Activated CD8-positive, alpha-beta T cell treated with anti-CD3 and anti-CD28 coated beads, Interleukin-2, amount 10 ng/mL, durations not matched to agents 7 days and 5 days (primary cell): ENCODE data around the gene MOB1A. TPM values are rescaled to one million over a fixed set of nuclear protein-coding genes. Genes with fewer than 3 reads are reported as not detected.
"Not testable (repeated sequence)": the region's sequence is repeated elsewhere in the genome, so short reads cannot be mapped to it uniquely, and the experiment has no call there.

Experiments
- ATAC-seq: fragments of 150-1000 bp; cut with Tn5 transposase; one replicate; pipeline ENCODE4 v1.10.0; 2021; ENCODE audit warnings: moderate library complexity
- CTCF ChIA-PET: fragments of 350-600 bp; sonication (Branson Sonifier 250); formaldehyde crosslinking; loops from one replicate; lab custom pipeline; 2021; ENCODE audit warnings: antibody characterized with exemption; lab: Charles Lee
- POLR2A ChIA-PET: fragments of 350-600 bp; sonication (Branson Sonifier 250); formaldehyde crosslinking; loops from one replicate; lab custom pipeline; 2021; ENCODE audit warnings: antibody characterized with exemption; lab: Charles Lee
- DNase-seq: peaks from one replicate; pipeline ENCODE4 v3.0.0-alpha.2; 2020
- H3K27ac Mint-ChIP-seq: one replicate; pipeline ENCODE4 v1.8.0; 2021; ENCODE audit warnings: mild to moderate bottlenecking, mixed read lengths
- H3K27me3 Mint-ChIP-seq: one replicate; pipeline ENCODE4 v1.8.0; 2021; ENCODE audit warnings: low read depth, mixed read lengths
- H3K36me3 Mint-ChIP-seq: one replicate; pipeline ENCODE4 v1.8.0; 2021; ENCODE audit warnings: low read depth, mixed read lengths
- H3K4me1 Mint-ChIP-seq: one replicate; pipeline ENCODE4 v1.8.0; 2021; ENCODE audit warnings: low read depth, mixed read lengths
- H3K4me3 Mint-ChIP-seq: one replicate; pipeline ENCODE4 v1.8.0; 2021; ENCODE audit warnings: mild to moderate bottlenecking, mixed read lengths
- H3K9me3 Mint-ChIP-seq: one replicate; pipeline ENCODE4 v1.8.0; 2022; ENCODE audit warnings: mixed read lengths; ENCODE audit not compliant: insufficient read depth
- total RNA-seq, 2 experiments: library from RNA; stranded (reverse); gene quantifications; one replicate each; pipeline ENCODE4 v1.2.3, GENCODE V29; 2021

The MOB1A gene
- total RNA-seq, 2 experiments from 2014 or later: 191 to 208 TPM

DNA sequence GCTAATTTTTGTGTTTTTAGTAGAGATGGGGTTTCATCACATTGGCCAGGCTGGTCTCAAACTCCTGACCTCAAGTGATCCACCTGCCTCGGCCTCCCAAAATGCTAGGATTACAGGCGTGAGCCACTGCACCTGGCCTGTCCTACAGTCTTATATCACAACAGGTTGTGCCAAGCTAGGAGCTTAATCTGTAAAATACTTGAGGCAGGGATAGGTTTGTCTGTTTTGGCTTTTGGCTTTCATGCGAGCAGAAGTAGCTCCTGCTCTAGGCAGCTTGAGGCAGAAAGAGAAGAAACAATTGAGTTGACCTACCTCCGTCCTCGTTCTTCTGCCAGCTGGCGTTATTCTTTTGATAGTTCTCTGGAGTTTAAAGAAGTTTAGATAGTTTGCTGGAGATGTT lies 37.1 kb upstream of the MOB1A start:
- not testable (repeated sequence) for H3K9me3 Mint-ChIP-seq, H3K4me1 Mint-ChIP-seq, ATAC-seq, H3K27ac Mint-ChIP-seq, DNase-seq, H3K4me3 Mint-ChIP-seq, H3K27me3 Mint-ChIP-seq
- ChIA-PET POLR2A (interaction anchor here (0.9 to 1.1 kb wide), 2 partner anchors 9 to 37 kb away, joined by 3 to 4 read pairs; partner anchors contain the start of gene MOB1A), CTCF (interaction anchor here (1.0 to 2.3 kb wide), 5 partner anchors 10 to 393 kb away, joined by 3 to 9 read pairs (median 4); partner anchors contain the start of gene MTHFD2)
- peaks cover 58% of the 10 kb centered on the region for H3K36me3 Mint-ChIP-seq

DNA sequence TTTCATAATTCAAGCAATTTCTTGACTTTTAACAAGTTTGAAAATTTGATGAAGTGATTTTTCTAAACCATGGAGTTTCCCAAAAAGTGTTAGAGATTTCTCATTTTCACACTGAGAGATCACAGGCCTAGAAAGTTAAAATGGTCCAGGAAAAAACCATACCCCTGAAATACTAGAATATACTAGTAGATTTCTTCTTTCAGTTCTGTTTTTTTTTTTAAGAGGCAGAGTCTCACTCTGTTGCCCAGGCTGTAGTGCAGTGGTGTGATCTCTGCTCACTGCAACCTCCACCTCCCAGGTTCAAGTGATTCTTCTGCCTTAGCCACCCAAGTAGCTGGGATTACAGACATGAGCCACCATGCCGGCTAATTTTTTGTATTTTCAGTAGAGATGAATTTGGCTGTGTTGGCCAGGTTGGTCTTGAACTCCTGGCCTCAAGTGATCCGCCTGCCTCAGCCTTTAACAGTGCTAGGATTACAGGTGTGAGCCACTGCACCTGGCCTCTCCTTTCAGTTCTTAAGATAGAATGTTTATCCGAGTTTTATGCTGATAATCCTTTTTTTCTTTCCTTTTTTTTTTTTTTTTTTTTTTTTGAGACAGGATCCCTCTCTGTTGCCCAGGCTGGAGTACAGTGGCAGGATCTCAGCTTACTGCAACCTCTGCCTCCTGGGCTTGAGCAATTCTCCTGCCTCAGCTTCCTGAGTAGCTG lies 34.2 kb upstream of the MOB1A start:
- peaks cover 14% of the 10 kb centered on the region for H3K4me1 Mint-ChIP-seq
- no peak overlapping the region for H3K27ac Mint-ChIP-seq
- ATAC-seq: no peak
- H3K27me3 Mint-ChIP-seq: no peaks in the 10 kb centered on the region
- no peak for DNase-seq
- H3K36me3 Mint-ChIP-seq: peaks cover 66% of the 10 kb centered on the region
- H3K9me3 Mint-ChIP-seq: no peaks in the 10 kb centered on the region
- POLR2A ChIA-PET: interaction anchor here (0.6 to 1.5 kb wide), 2 partner anchors 34 to 298 kb away, joined by 3 to 5 read pairs; partner anchors contain the start of gene MOB1A
- H3K4me3 Mint-ChIP-seq: no peak overlapping the region
- CTCF ChIA-PET: no interaction called here

DNA sequence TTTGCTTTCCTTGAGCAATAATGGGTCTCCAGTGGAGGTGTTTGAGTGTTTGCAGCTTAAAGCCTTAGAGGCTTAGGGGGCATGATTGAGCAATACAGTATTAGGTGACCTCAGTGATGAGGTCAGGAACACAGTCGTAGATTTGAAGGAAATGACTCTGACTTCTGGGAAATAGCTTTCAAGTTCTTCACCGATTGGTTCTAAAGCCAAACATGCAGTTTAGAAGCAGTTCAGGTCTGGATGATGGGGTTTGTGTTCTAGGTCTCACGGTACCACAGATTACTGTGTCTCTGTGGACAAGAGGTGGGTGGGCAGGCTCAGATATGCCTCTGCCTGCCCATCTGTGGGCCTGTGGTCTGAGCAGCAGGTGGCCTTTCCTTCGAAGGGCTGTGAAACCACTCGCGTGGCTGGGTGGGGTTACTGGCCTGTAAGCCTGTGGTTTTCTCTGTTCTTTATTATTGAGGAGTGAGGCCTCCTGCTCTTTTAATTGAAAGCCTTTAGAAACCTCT lies 27.6 kb upstream of the MOB1A start:
- H3K27ac Mint-ChIP-seq: peak overlapping the region; percentile 95
- peak; percentile 68 for DNase-seq
- H3K9me3 Mint-ChIP-seq: no peaks in the 10 kb centered on the region
- ChIA-PET POLR2A (interaction anchor here (0.6 to 5.1 kb wide), 11 partner anchors 9 to 1018 kb away, joined by 3 to 91 read pairs (median 4); partner anchors contain the start of genes BOLA3, MOB1A and TPRKB), CTCF (interaction anchor here (0.7 to 5.1 kb wide), 12 partner anchors 7 to 382 kb away, joined by 3 to 37 read pairs (median 4); partner anchors contain the start of genes MOB1A and MTHFD2)
- H3K4me3 Mint-ChIP-seq: peak overlapping the region; percentile 70
- H3K4me1 Mint-ChIP-seq: peaks cover 70% of the 10 kb centered on the region
- H3K27me3 Mint-ChIP-seq: no peaks in the 10 kb centered on the region
- peaks cover 78% of the 10 kb centered on the region for H3K36me3 Mint-ChIP-seq
- ATAC-seq: peak; percentile 81

DNA sequence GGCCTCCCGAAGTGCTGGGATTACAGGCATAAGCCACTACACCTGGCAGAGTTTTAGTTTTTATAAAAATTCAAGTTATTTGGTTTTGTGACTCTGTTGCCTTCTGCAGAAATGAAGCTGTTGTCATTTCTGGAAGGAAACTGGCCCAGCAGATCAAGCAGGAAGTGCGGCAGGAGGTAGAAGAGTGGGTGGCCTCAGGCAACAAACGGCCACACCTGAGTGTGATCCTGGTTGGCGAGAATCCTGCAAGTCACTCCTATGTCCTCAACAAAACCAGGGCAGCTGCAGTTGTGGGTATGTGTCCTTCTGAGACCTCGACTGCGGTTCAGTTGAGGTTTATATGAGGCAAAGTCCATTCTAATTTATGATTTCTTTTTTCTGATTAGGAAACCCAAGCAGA lies 26.9 kb upstream of the MOB1A start:
- Mint-ChIP-seq H3K27me3 (no peaks in the 10 kb centered on the region), H3K9me3 (no peaks in the 10 kb centered on the region), H3K4me1 (peaks cover 77% of the 10 kb centered on the region), H3K4me3 (peak overlapping the region; percentile 70), H3K27ac (peak overlapping the region; percentile 95), H3K36me3 (peaks cover 78% of the 10 kb centered on the region)
- ATAC-seq: peak; percentile 47
- POLR2A ChIA-PET: interaction anchor here (0.6 to 5.1 kb wide), 10 partner anchors 9 to 1018 kb away, joined by 3 to 91 read pairs (median 4); partner anchors contain the start of genes BOLA3, MOB1A and TPRKB
- CTCF ChIA-PET: interaction anchor here (0.7 to 5.1 kb wide), 14 partner anchors 9 to 381 kb away, joined by 3 to 37 read pairs (median 4); partner anchors contain the start of gene MOB1A
- DNase-seq: peak; percentile 55

- Mint-ChIP-seq H3K27ac (peak overlapping the region; percentile 95), H3K9me3 (no peaks in the 10 kb centered on the region), H3K36me3 (peaks cover 79% of the 10 kb centered on the region), H3K27me3 (no peaks in the 10 kb centered on the region), H3K4me1 (peaks cover 79% of the 10 kb centered on the region), H3K4me3 (peak overlapping the region; percentile 70)
- CTCF ChIA-PET: interaction anchor here (0.9 to 5.1 kb wide), 12 partner anchors 8 to 381 kb away, joined by 3 to 37 read pairs (median 4); partner anchors contain the start of gene MOB1A
- POLR2A ChIA-PET: interaction anchor here (0.9 to 5.1 kb wide), 6 partner anchors 8 to 468 kb away, joined by 3 to 91 read pairs (median 4); partner anchors contain the start of genes MOB1A and TPRKB
- ATAC-seq: no peak
- DNase-seq: no peak
These were observed 26.4 kb upstream of the MOB1A start for GRCh38 chr2:74205113-74205512.

DNA sequence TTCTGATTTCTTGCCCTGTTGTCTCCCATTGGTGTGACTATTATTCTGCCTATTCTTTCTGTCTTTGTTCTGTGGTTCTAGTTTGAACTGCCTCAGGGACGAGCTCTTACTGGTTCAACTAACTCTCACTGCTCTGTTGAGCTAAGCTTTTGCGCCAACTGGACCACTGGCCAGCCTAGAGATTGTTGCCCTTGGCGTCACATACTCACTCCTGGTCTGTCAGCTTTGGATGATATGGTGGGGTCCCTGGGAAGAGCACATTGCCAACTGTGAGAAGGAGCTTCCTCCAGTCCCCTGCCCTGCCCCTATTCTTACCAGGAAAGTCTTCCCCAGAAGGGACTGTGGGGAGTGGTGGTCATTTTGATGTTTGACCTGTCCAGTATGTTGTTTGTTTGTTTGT lies 25.8 kb upstream of the MOB1A start:
- H3K4me3 Mint-ChIP-seq: no peak overlapping the region
- POLR2A ChIA-PET: interaction anchor here (0.8 to 5.1 kb wide), 4 partner anchors 19 to 172 kb away, joined by 3 to 91 read pairs (median 4); partner anchors contain the start of gene MOB1A
- DNase-seq: no peak
- H3K36me3 Mint-ChIP-seq: peaks cover 78% of the 10 kb centered on the region
- peaks cover 74% of the 10 kb centered on the region for H3K4me1 Mint-ChIP-seq
- H3K9me3 Mint-ChIP-seq: no peaks in the 10 kb centered on the region
- CTCF ChIA-PET: interaction anchor here (0.9 to 5.1 kb wide), 6 partner anchors 13 to 380 kb away, joined by 3 to 37 read pairs (median 5); partner anchors contain the start of gene MOB1A
- ATAC-seq: no peak
- peak overlapping the region; percentile 95 for H3K27ac Mint-ChIP-seq
- no peaks in the 10 kb centered on the region for H3K27me3 Mint-ChIP-seq

DNA sequence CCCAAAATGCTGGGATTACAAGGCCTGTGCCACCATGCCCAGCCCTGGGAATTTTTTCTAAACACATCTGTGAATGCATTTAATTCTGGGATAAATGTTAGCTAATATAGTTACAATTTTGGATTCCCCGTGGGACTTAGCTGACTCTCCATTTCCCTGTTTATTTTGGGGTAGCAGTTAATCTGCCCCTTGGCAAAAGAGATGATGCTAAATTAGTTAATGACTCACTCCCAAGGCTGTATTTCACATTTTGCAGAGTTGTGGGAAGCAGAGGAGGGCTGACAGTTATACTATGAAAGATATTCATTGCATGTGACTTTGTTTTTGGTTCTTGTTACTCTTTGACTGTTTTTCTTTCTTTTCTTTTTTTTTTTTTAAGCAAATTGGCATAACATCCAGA lies 22.9 kb upstream of the MOB1A start:
- H3K36me3 Mint-ChIP-seq: peaks cover 59% of the 10 kb centered on the region
- DNase-seq (no peak), ATAC-seq (no peak)
- POLR2A ChIA-PET: interaction anchor here (7.4 kb wide), 1 partner anchor 21 kb away, joined by 140 read pairs; the partner anchor contains the start of gene MOB1A
- peak overlapping the region; percentile 97 for H3K4me3 Mint-ChIP-seq
- no peaks in the 10 kb centered on the region for H3K9me3 Mint-ChIP-seq
- peaks cover 74% of the 10 kb centered on the region for H3K4me1 Mint-ChIP-seq
- no peaks in the 10 kb centered on the region for H3K27me3 Mint-ChIP-seq
- CTCF ChIA-PET: no interaction called here
- peak overlapping the region; percentile 43 for H3K27ac Mint-ChIP-seq

DNA sequence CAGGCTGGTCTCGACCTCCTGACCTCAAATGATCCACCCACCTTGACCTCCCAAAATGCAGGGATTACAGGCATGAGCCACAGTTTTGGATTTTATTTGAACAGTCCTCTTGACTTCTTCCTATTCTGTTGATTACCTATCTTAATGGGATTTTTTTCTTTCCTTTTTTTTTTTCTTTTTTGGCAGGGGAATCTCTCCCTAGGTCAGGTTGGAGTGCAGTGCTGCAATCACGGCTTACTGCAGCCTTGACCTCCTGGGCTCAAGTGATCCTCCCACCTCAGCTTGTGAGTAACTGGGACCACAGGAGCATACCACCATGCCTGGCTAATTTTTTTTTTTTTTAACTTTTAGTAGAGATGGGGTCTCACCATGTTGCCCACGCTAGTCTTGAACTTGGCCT lies 22.5 kb upstream of the MOB1A start:
- ChIA-PET POLR2A (interaction anchor here (1.6 to 7.4 kb wide), 2 partner anchors 17 to 21 kb away, joined by 3 to 140 read pairs; partner anchors contain the start of gene MOB1A), CTCF (interaction anchor here (5.3 kb wide), 1 partner anchor 21 kb away, joined by 92 read pairs; the partner anchor contains the start of gene MOB1A)

GRCh38 chr2:74199871-74200305 lies 21.2 kb upstream of the MOB1A start:
- ATAC-seq: no peak
- Mint-ChIP-seq H3K4me3 (peak overlapping the region; percentile 97), H3K4me1 (peaks cover 56% of the 10 kb centered on the region), H3K27ac (peak overlapping the region; percentile 100), H3K9me3 (no peaks in the 10 kb centered on the region), H3K27me3 (no peaks in the 10 kb centered on the region), H3K36me3 (peaks cover 42% of the 10 kb centered on the region)
- ChIA-PET CTCF (interaction anchor here (0.9 to 5.3 kb wide), 10 partner anchors 8 to 377 kb away, joined by 3 to 92 read pairs (median 8); partner anchors contain the start of genes BOLA3, MOB1A and STAMBP), POLR2A (interaction anchor here (1.6 to 7.4 kb wide), 3 partner anchors 15 to 51 kb away, joined by 3 to 140 read pairs (median 22); partner anchors contain the start of genes BOLA3 and MOB1A)
- DNase-seq: no peak

More for the DNA sequence above, 22.5 kb upstream of the MOB1A start:
- H3K9me3 Mint-ChIP-seq: no peaks in the 10 kb centered on the region
- peak overlapping the region; percentile 97 for H3K4me3 Mint-ChIP-seq
- H3K27ac Mint-ChIP-seq: peak overlapping the region; percentile 60
- H3K4me1 Mint-ChIP-seq: peaks cover 70% of the 10 kb centered on the region
- ATAC-seq (no peak), DNase-seq (no peak)
- no peaks in the 10 kb centered on the region for H3K27me3 Mint-ChIP-seq
- peaks cover 55% of the 10 kb centered on the region for H3K36me3 Mint-ChIP-seq

DNA sequence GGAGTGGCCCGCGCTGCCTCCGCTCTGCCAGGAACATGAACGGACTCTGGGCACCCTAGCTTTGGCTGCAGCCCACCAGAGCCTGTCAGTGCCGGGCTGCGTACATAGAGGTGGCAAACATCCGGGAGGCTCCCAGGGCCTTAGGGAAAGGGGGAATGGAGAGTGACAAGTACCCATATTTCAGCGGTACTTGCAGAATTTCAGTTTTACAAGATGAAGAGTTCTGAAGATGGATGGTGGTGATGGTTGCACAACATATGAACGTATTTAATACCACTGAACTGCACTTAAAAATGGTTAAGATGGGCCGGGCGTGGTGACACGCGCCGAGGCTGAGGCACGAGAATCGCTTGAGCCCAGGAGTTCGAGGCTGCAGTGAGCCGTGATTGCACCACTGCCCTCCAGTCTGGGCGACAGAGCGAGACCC lies 20.6 kb upstream of the MOB1A start:
- no peaks in the 10 kb centered on the region for H3K9me3 Mint-ChIP-seq
- ChIA-PET POLR2A (interaction anchor here (0.7 to 7.4 kb wide), 9 partner anchors 9 to 374 kb away, joined by 3 to 140 read pairs (median 5); partner anchors contain the start of genes BOLA3, MOB1A and STAMBP), CTCF (interaction anchor here (0.9 to 5.3 kb wide), 18 partner anchors 8 to 376 kb away, joined by 3 to 92 read pairs (median 4); partner anchors contain the start of genes BOLA3, MOB1A and STAMBP)
- no peaks in the 10 kb centered on the region for H3K27me3 Mint-ChIP-seq
- ATAC-seq: no peak
- DNase-seq: no peak
- peak overlapping the region; percentile 100 for H3K27ac Mint-ChIP-seq
- H3K4me1 Mint-ChIP-seq: peaks cover 50% of the 10 kb centered on the region
- H3K36me3 Mint-ChIP-seq: peaks cover 38% of the 10 kb centered on the region
- peak overlapping the region; percentile 97 for H3K4me3 Mint-ChIP-seq
